Measurements from ENCODE around the gene NPY5R. TPM values are rescaled to one million over a fixed set of nuclear protein-coding genes. Genes with fewer than 3 reads are reported as not detected.

NPY5R gene
- total RNA-seq = not detected in 2 replicates

DNA sequence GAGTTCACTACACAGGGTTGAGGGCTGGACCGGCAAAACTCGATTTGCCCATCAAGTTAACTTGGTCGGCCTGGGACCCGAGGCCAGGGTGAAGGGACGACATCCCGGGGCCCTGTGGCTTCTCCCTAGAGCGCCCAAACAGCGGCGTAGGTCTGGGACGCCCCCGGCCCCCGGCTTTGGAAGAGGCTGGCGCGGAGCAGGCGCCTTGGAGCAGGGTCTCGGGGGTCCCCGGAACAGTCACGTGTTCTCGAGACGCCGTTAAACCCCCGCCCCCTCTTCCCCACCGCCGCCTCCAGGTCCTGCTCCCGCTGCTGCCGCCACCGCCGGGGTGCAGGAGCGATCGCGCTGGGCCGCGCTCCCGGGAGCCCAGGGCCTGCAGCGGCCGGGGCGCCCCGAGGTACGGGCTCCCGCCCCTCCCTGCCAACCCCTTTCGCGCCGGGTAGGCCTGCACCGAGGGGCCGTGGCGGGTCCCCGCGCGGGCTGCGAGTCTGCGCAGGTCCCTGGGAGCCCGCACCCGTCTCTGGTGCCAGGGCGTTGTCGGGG lies at the start of gene NPY5R:
Gene NPY5R, plus strand, starts transcription at position 289 of the 543 bp plus-strand sequence. CDS start 6,382 bp downstream, outside the sequence.

GRCh38 chr4:163332526-163333406 lies 10.9 kb upstream of the NPY5R start, which contains the start of gene NPY1R:
TSS of gene NPY1R (minus strand) at chr4:163332596. CDS start at chr4:163326554, 6,042 bp downstream.

Other genes with a start within 250 kb of the NPY5R start
- 5.9 and 9.9 TPM in 2 replicates for gene NAF1, start 177.0 kb upstream of the NPY5R start, total RNA-seq
- not detected in 2 replicates for gene NPY1R, start 11.3 kb upstream of the NPY5R start, total RNA-seq
- not detected in 2 replicates for gene TKTL2, start 129.9 kb downstream of the NPY5R start, total RNA-seq
- 16.5 and 21.3 TPM in 2 replicates for gene TMA16, start 150.8 kb downstream of the NPY5R start, total RNA-seq